HFFc6 (cell line): Measurements from ENCODE around the gene TENM4. TPM values are rescaled to one million over a fixed set of nuclear protein-coding genes. Genes with fewer than 3 reads are reported as not detected.

Experiments
- DNase-seq: peaks from one replicate; pipeline ENCODE4 v3.0.0-alpha.2; 2018
- H3K27ac Mint-ChIP-seq: 2 replicates; pipeline ENCODE4 v1.8.0; 2020; ENCODE audit warnings: mild to moderate bottlenecking, mixed read lengths
- H3K27me3 Mint-ChIP-seq: 2 replicates; pipeline ENCODE4 v1.8.0; 2021; ENCODE audit warnings: mild to moderate bottlenecking, moderate library complexity, mixed read lengths; ENCODE audit not compliant: insufficient read depth
- H3K36me3 Mint-ChIP-seq: 2 replicates; pipeline ENCODE4 v1.8.0; 2021; ENCODE audit warnings: low read depth, mixed read lengths
- H3K4me1 Mint-ChIP-seq: 2 replicates; pipeline ENCODE4 v1.8.0; 2020; ENCODE audit warnings: low read depth, mixed read lengths
- H3K4me3 Mint-ChIP-seq: 2 replicates; pipeline ENCODE4 v1.8.0; 2020; ENCODE audit warnings: mild to moderate bottlenecking, moderate library complexity, mixed read lengths
- H3K9me3 Mint-ChIP-seq: 2 replicates; pipeline ENCODE4 v1.8.0; 2020; ENCODE audit warnings: mild to moderate bottlenecking, mixed read lengths
- CTCF ChIP-seq: fragments of 200-600 bp; sonication (generic); IDR thresholded peaks from 2 replicates; pipeline ENCODE4 v1.5.0; 2021; ENCODE audit warnings: antibody characterized with exemption, mild to moderate bottlenecking
- total RNA-seq, 6 experiments: library from RNA; stranded (reverse); fragmentation: NEBNext Ultra II Directional; extraction: Animal tissue kit (Norgen Biotek cat#: 25700); gene quantifications; 2 replicates in 1 of 6; 3 replicates in 5 of 6; pipeline ENCODE4 v1.2.3, GENCODE V29; 2021

The TENM4 gene
- total RNA-seq, 6 experiments from 2014 or later: 20.9 to 45.5 (median 26.5) TPM

GRCh38 chr11:78685156-78685555 lies 755.7 kb downstream of the TENM4 start:
- Mint-ChIP-seq H3K4me3 (no peak overlapping the region), H3K36me3 (peaks cover 14% of the 10 kb centered on the region), H3K4me1 (peaks cover 3% of the 10 kb centered on the region), H3K27me3 (no peaks in the 10 kb centered on the region), H3K27ac (no peak overlapping the region), H3K9me3 (no peaks in the 10 kb centered on the region)
- DNase-seq: no peak
- no peak for TF ChIP-seq CTCF

GRCh38 chr11:78684377-78684776 lies 756.5 kb downstream of the TENM4 start:
- H3K4me3 Mint-ChIP-seq: no peak overlapping the region
- H3K4me1 Mint-ChIP-seq: no peaks in the 10 kb centered on the region
- TF ChIP-seq CTCF: no peak
- DNase-seq: no peak
- no peak overlapping the region for H3K27ac Mint-ChIP-seq
- peaks cover 14% of the 10 kb centered on the region for H3K36me3 Mint-ChIP-seq
- H3K27me3 Mint-ChIP-seq: no peaks in the 10 kb centered on the region
- no peaks in the 10 kb centered on the region for H3K9me3 Mint-ChIP-seq

- Mint-ChIP-seq H3K4me3 (no peak overlapping the region), H3K4me1 (no peaks in the 10 kb centered on the region), H3K27me3 (no peaks in the 10 kb centered on the region), H3K9me3 (no peaks in the 10 kb centered on the region), H3K27ac (no peak overlapping the region), H3K36me3 (peaks cover 14% of the 10 kb centered on the region)
- DNase-seq: no peak
- no peak for TF ChIP-seq CTCF
Observed at GRCh38 chr11:78683774-78684173, 757.1 kb downstream of the TENM4 start.

GRCh38 chr11:78676026-78676557 lies 764.7 kb downstream of the TENM4 start:
- H3K4me3 Mint-ChIP-seq: no peak overlapping the region

GRCh38 chr11:78672850-78673620 lies 767.8 kb downstream of the TENM4 start:
- TF ChIP-seq CTCF: no peak
- H3K27me3 Mint-ChIP-seq: no peaks in the 10 kb centered on the region
- H3K36me3 Mint-ChIP-seq: peaks cover 36% of the 10 kb centered on the region
- no peak for DNase-seq
- peaks cover 3% of the 10 kb centered on the region for H3K4me1 Mint-ChIP-seq
- no peak overlapping the region for H3K27ac Mint-ChIP-seq
- no peaks in the 10 kb centered on the region for H3K9me3 Mint-ChIP-seq
- H3K4me3 Mint-ChIP-seq: no peak overlapping the region

More at GRCh38 chr11:78676026-78676557, 764.7 kb downstream of the TENM4 start:
- no peak for TF ChIP-seq CTCF
- no peak for DNase-seq
- Mint-ChIP-seq H3K36me3 (peaks cover 10% of the 10 kb centered on the region), H3K27ac (no peak overlapping the region), H3K4me1 (no peaks in the 10 kb centered on the region), H3K27me3 (no peaks in the 10 kb centered on the region), H3K9me3 (no peaks in the 10 kb centered on the region)
